WTC11 (cell line): Measurements from ENCODE around the gene SRP14.

Source experiments
- ATF2 ChIP-seq: sonication (generic); formaldehyde crosslinking; IDR thresholded peaks from 2 replicates; pipeline ENCODE4 v1.8.1; 2022; ENCODE audit warnings: low read depth, missing genetic modification reagents, borderline replicate concordance
- ATF6 ChIP-seq: sonication (generic); formaldehyde crosslinking; IDR thresholded peaks from 2 replicates; pipeline ENCODE4 v1.8.1; 2023; ENCODE audit warnings: mild to moderate bottlenecking, missing genetic modification reagents
- CTCF ChIP-seq: fragments of 200-600 bp; IDR thresholded peaks from 2 replicates; pipeline ENCODE4 v1.8.0; 2022; ENCODE audit warnings: antibody characterized with exemption
- ETV6 ChIP-seq: sonication (generic); formaldehyde crosslinking; IDR thresholded peaks from 2 replicates; pipeline ENCODE4 v1.8.1; 2022; ENCODE audit warnings: mild to moderate bottlenecking, missing genetic modification reagents
- NR2C2 ChIP-seq: sonication (generic); formaldehyde crosslinking; IDR thresholded peaks from 2 replicates; pipeline ENCODE4 v1.8.0; 2022; ENCODE audit warnings: mild to moderate bottlenecking, missing genetic modification reagents
- ZBTB21 ChIP-seq: sonication (generic); formaldehyde crosslinking; IDR thresholded peaks from 2 replicates; pipeline ENCODE4 v1.8.1; 2023; ENCODE audit warnings: mild to moderate bottlenecking, missing genetic modification reagents, borderline replicate concordance

DNA sequence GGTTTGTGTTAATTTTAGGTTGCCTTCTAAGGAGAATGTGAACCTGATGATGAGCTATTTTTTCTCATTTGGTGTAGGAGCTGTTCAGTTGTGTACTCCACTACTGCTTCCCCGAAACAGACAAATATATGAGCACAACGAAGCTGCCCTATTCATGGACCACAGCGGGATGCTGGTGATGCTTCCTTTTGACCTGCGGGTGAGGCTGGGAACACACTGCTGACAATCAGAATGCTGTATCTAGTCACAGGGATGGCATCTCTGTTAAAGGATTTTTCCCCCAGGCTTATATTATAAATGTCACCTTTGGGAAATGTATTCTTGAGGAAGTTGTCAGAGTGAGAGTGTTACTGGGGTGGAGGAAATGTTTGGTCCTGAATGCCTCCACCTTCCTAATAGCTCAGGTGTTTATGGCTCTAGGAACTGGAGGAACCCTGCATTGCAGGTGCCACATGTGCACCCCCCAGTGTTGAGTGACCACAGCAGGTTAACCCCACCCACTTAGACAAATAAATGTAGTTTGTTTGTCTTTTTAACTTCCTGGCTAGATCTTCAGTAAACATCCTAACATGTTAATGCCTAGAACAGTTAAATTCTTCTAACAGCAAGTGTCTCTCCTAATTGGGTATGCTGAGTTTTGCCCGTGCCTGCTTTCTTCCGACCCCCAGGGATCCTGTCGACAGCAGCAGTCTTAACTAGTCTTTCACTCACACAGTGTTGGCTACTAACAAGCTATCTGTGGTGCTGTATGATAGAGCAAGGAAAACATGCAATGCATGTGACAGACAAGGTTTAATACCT is 35.7 kb downstream of the SRP14 start:
- TF ChIP-seq ATF6 (CRISPR knock-in tag), result no peak
- no peak for TF ChIP-seq ETV6 (CRISPR knock-in tag)
- no peak for TF ChIP-seq CTCF
- no peak for TF ChIP-seq ATF2
- TF ChIP-seq ZBTB21 (CRISPR knock-in tag), result no peak
- no peak for TF ChIP-seq NR2C2 (CRISPR knock-in tag)
